ENCODE data around the gene FAM78A.

FAM78A gene

GRCh38 chr9:131276094-131276888 is at the start of gene FAM78A:
TSS of gene FAM78A (minus strand) at chr9:131276510. CDS start at chr9:131276179, 331 bp downstream.
- DNase-seq: peak; percentile 67

- DNase-seq: no peak
Measured at GRCh38 chr9:131324736-131325679, 48.7 kb upstream of the FAM78A start.

- no peak for DNase-seq
Measured at GRCh38 chr9:131323629-131324028, 47.3 kb upstream of the FAM78A start.

- DNase-seq: no peak
Measured at GRCh38 chr9:131320031-131320685, 43.8 kb upstream of the FAM78A start.

- no peak for DNase-seq
Measured at GRCh38 chr9:131319486-131319885, 43.2 kb upstream of the FAM78A start.

GRCh38 chr9:131318231-131319085 is 42.1 kb upstream of the FAM78A start:
- no peak for DNase-seq

GRCh38 chr9:131312822-131313770 is 36.8 kb upstream of the FAM78A start:
- no peak for DNase-seq

GRCh38 chr9:131312246-131312645 is 35.9 kb upstream of the FAM78A start:
- DNase-seq: no peak

GRCh38 chr9:131310833-131311554 is 34.7 kb upstream of the FAM78A start:
- DNase-seq: peak; percentile 56

- DNase-seq: no peak
Measured at GRCh38 chr9:131309530-131310276, 33.4 kb upstream of the FAM78A start.

- no peak for DNase-seq
Measured at GRCh38 chr9:131308906-131309529, 32.7 kb upstream of the FAM78A start.

GRCh38 chr9:131308452-131308851 is 32.1 kb upstream of the FAM78A start:
- DNase-seq: no peak

- DNase-seq: no peak
Measured at GRCh38 chr9:131307974-131308373, 31.7 kb upstream of the FAM78A start.

GRCh38 chr9:131306397-131307004 is 30.2 kb upstream of the FAM78A start:
- no peak for DNase-seq

- no peak for DNase-seq
Measured at GRCh38 chr9:131304676-131305355, 28.5 kb upstream of the FAM78A start.

GRCh38 chr9:131303381-131304321 is 27.3 kb upstream of the FAM78A start:
- DNase-seq: no peak

Measured in activated CD4-positive, CD25-positive, alpha-beta regulatory T cell treated with anti-CD3 and anti-CD28 coated beads, Interleukin-2, amount 50 U/mL, for 72 hours (primary cell).